Hepatocyte (in vitro differentiated cells): Measurements from ENCODE around the gene TSR3.

Experiments
- CTCF ChIP-seq: fragments of 200-600 bp; sonication (generic); IDR thresholded peaks from 2 replicates; pipeline ENCODE4 v1.5.1; 2016; ENCODE audit warnings: antibody characterized with exemption, mild to moderate bottlenecking; ENCODE audit not compliant: poor library complexity
- EZH2 ChIP-seq: fragments of 200-600 bp; sonication (generic); IDR thresholded peaks from 2 replicates; pipeline ENCODE4 v1.6.1; 2016; ENCODE audit warnings: antibody characterized with exemption, mild to moderate bottlenecking, borderline replicate concordance
- EZH2phosphoT487 ChIP-seq: fragments of 200-600 bp; sonication (generic); IDR thresholded peaks from one replicate; pipeline ENCODE4 v1.6.1; 2018; ENCODE audit warnings: antibody characterized with exemption, mild to moderate bottlenecking, low read depth, moderate library complexity; ENCODE audit not compliant: unreplicated experiment, severe bottlenecking

DNA sequence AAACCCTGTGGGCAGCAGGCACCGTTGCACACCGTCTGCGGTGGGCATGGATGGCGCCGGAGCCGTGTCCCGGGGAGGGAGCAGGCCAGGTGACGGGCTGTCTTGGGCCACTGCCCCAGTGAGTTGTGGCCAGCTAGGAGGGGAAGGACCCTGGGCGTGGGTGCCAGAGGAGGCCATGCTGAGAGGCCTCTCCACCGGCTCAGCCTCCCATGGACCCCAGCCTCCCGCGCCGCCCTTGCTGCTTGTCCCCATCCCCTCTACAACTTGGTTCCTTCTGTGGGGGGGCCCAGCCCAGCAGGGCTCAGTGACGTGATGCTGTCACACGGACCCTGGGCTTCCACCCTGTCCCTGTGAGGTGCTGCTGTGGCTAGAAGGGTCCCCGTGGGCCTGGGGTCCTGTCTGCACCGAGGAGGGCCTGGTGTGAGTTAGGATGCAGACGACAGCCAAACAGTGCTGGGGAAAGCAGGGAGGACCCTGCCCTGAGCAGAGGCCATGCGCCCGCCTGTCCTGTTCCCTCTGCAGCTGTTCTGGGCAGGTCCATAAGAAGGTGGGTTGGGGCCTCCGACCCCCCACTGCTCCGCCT is 30.9 kb downstream of the TSR3 start:
- TF ChIP-seq CTCF (no peak), EZH2 (no peak), EZH2phosphoT487 (no peak)
